Body of pancreas (tissue), 4 donors: ENCODE data around the gene SPTBN1.

Experiments
- CTCF ChIP-seq, 7 experiments: fragments of 450-650 bp in 4 of 7; fragments of 200-600 bp in 3 of 7; sonication (generic) in 3 of 7; IDR thresholded peaks; one replicate each; pipeline ENCODE4 v1.5.1; 2016 to 2019; ENCODE audit warnings: antibody characterized with exemption in 7 of 7
- POLR2A ChIP-seq, 3 donors: fragments of 450-650 bp; IDR thresholded peaks; one replicate each; pipeline ENCODE4 v1.6.1; 2016; ENCODE audit warnings: antibody characterized with exemption in 3 of 3, mild to moderate bottlenecking in 2 of 3

- TF ChIP-seq CTCF (IDR thresholded peaks at IDR 0.05), result no peak
- TF ChIP-seq POLR2A (IDR thresholded peaks at IDR 0.05), result no peak
These were observed 56.7 kb downstream of the SPTBN1 start for GRCh38 chr2:54512663-54513362.
